Breast epithelium (tissue), 3 donors: ENCODE results near the gene ARID4B.
"Not testable (repeated sequence)": the region's sequence is repeated elsewhere in the genome, so short reads cannot be mapped to it uniquely, and the experiment has no call there.

Experiments used
- CTCF ChIP-seq, 3 donors: fragments of 450-650 bp; IDR thresholded peaks; one replicate each; pipeline ENCODE4 v1.5.1; 2016 to 2017; ENCODE audit warnings: antibody characterized with exemption in 3 of 3, mild to moderate bottlenecking in 3 of 3, moderate library complexity in 3 of 3
- POLR2A ChIP-seq: fragments of 450-650 bp; IDR thresholded peaks from one replicate; pipeline ENCODE4 v1.6.1; 2016; ENCODE audit warnings: antibody characterized with exemption, mild to moderate bottlenecking, moderate library complexity

GRCh38 chr1:235214962-235215361 is 113.0 kb downstream of the ARID4B start:
- TF ChIP-seq CTCF (IDR thresholded peaks at IDR 0.05); POLR2A: not testable (repeated sequence)
